PC-9 (cell line): Measurements from ENCODE around the gene ESRRG. TPM values are rescaled to one million over a fixed set of nuclear protein-coding genes. Genes with fewer than 3 reads are reported as not detected.

Source experiments
- BruUV-seq: library from RNA; stranded (reverse); fragments of 400-500 nt; replicated peaks from 2 replicates; lab custom pipeline; 2021; lab: Mats Ljungman, UMichigan
- CTCF ChIA-PET: fragments of 300-600 bp; sonication (Branson Sonifier 250); formaldehyde crosslinking; loops from one replicate; lab custom pipeline; 2022; ENCODE audit warnings: antibody characterized with exemption; lab: Charles Lee
- POLR2A ChIA-PET: fragments of 300-600 bp; sonication (Branson Sonifier 250); formaldehyde crosslinking; loops from one replicate; lab custom pipeline; 2022; ENCODE audit warnings: antibody characterized with exemption; ENCODE audit not compliant: unreplicated experiment; lab: Charles Lee
- DNase-seq, 2 experiments: peaks; one replicate each; pipeline versions ENCODE4 v3.0.0 to v3.0.0-alpha.2; 2015 to 2022; ENCODE audit warnings: mixed read lengths in 1 of 2
- H2AFZ ChIP-seq: fragments of 200-600 bp; sonication (generic); 2 replicates; pipeline ENCODE4 v1.8.1; 2017; ENCODE audit warnings: antibody characterized with exemption
- H3F3A ChIP-seq: fragments of 200-600 bp; sonication (generic); 2 replicates; pipeline ENCODE4 v1.8.1; 2017; ENCODE audit warnings: antibody characterized with exemption, mild to moderate bottlenecking, low read depth; ENCODE audit not compliant: insufficient read depth
- H3K27ac ChIP-seq: fragments of 200-600 bp; sonication (generic); 2 replicates; pipeline ENCODE4 v1.6.1; 2016; ENCODE audit warnings: mixed run types
- H3K27me3 ChIP-seq: fragments of 200-600 bp; sonication (generic); 2 replicates; pipeline ENCODE4 v1.6.1; 2016; ENCODE audit warnings: low read depth, mixed run types; ENCODE audit not compliant: insufficient read depth
- H3K36me3 ChIP-seq: fragments of 200-600 bp; sonication (generic); 2 replicates; pipeline ENCODE4 v1.6.1; 2016; ENCODE audit warnings: low read depth, mixed run types
- H3K4me1 ChIP-seq: fragments of 200-600 bp; sonication (generic); replicated peaks from 2 replicates; pipeline ENCODE4 v1.6.1; 2016; ENCODE audit warnings: mixed run types; ENCODE audit not compliant: insufficient read depth
- H3K4me2 ChIP-seq: fragments of 200-600 bp; sonication (generic); 2 replicates; pipeline ENCODE4 v1.6.1; 2017; ENCODE audit warnings: mixed run types
- H3K4me3 ChIP-seq: fragments of 200-600 bp; sonication (generic); 2 replicates; pipeline ENCODE4 v1.6.1; 2016; ENCODE audit warnings: mixed run types
- H3K79me2 ChIP-seq: fragments of 200-600 bp; sonication (generic); 2 replicates; pipeline ENCODE4 v1.6.1; 2017; ENCODE audit warnings: low read depth, mixed run types
- H3K9me2 ChIP-seq: fragments of 200-600 bp; sonication (generic); 2 replicates; pipeline ENCODE4 v1.8.1; 2017; ENCODE audit warnings: mild to moderate bottlenecking; ENCODE audit not compliant: insufficient read depth
- H3K9me3 ChIP-seq: fragments of 200-600 bp; sonication (generic); 2 replicates; pipeline ENCODE4 v1.8.1; 2016; ENCODE audit warnings: low read depth; ENCODE audit not compliant: insufficient read depth
- H4K20me1 ChIP-seq: fragments of 200-600 bp; sonication (generic); 2 replicates; pipeline ENCODE4 v1.8.1; 2017; ENCODE audit not compliant: insufficient read depth
- EZH2 ChIP-seq: fragments of 200-600 bp; sonication (generic); IDR thresholded peaks from 2 replicates; pipeline ENCODE4 v1.8.0; 2017; ENCODE audit warnings: antibody characterized with exemption, low read depth
- intact Hi-C: fragments of 100-400 bp; cut with micrococcal nuclease; formaldehyde crosslinking; loops from one replicate; pipeline ENCODE4 v1.10.0; 2022; ENCODE audit not compliant: unreplicated experiment
- total RNA-seq: library from RNA; stranded (reverse); gene quantifications from 2 replicates; pipeline ENCODE4 v1.2.3, GENCODE V29; 2021
- TF ChIP-seq, protein P1 (sequence below): fragments of 200-600 bp; sonication (generic); conservative IDR thresholded peaks from 2 replicates; pipeline ENCODE4 v1.6.1; 2017; ENCODE audit warnings: mixed run types, antibody characterized with exemption, mild to moderate bottlenecking, moderate library complexity

The ESRRG gene
- total RNA-seq, 1 experiment from 2014 or later, result not detected

DNA sequence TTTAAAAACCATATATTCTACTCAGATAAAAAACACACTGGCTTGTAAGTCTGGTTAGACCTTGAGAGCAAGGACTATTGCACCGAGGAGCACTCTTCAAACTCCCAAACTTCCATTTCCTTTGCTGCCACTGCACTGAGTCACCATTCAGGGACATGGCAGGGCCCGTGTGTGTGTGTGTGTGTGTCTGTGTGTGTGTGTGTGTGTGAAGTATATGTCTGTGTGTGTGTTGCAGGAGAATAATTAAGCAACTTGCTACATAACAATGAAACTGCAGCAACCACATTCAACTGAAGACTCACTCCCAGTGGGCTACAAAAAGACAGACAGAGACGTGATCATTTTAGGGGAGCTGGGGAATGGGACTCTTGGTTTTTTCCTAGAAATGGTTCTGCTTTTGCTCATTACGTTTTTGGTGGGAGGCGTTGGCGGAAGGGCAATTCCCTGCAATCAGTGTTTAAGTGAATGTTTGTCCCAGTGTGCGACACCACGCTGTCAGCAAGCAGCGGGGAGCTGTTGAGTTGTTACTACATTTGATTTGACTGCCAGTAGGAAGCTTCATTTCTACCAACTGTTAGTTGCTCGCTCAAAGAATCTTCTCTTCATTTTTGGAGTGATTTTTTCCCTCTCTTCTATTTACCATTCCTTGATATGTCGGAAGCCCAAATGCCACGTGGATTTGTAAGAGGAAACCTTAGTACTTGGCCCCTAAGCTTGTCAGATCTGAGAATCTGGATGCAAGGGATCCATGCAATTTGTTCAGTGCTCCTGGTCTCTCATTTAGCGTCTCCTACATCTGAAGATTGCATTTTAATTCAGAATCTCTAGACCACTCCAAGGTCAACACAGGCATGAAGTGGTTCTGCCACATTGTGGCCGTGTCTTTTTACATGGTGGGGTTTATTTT is 36.1 kb downstream of the ESRRG start:
- peak overlapping the region; percentile 49; the same call in 1 of the 2 replicates for H2AFZ ChIP-seq
- DNase-seq, result no peak
- no peaks in the 10 kb centered on the region for H3K79me2 ChIP-seq
- BruUV-seq, result no TSS peak
- ChIA-PET CTCF (no interaction called here), POLR2A (no interaction called here)
- H4K20me1 ChIP-seq, result no peaks in the 10 kb centered on the region
- H3K4me2 ChIP-seq, result no peak overlapping the region
- H3K27ac ChIP-seq, result no peak overlapping the region
- TF ChIP-seq EZH2, result no peak
- TF ChIP-seq, protein P1, sequence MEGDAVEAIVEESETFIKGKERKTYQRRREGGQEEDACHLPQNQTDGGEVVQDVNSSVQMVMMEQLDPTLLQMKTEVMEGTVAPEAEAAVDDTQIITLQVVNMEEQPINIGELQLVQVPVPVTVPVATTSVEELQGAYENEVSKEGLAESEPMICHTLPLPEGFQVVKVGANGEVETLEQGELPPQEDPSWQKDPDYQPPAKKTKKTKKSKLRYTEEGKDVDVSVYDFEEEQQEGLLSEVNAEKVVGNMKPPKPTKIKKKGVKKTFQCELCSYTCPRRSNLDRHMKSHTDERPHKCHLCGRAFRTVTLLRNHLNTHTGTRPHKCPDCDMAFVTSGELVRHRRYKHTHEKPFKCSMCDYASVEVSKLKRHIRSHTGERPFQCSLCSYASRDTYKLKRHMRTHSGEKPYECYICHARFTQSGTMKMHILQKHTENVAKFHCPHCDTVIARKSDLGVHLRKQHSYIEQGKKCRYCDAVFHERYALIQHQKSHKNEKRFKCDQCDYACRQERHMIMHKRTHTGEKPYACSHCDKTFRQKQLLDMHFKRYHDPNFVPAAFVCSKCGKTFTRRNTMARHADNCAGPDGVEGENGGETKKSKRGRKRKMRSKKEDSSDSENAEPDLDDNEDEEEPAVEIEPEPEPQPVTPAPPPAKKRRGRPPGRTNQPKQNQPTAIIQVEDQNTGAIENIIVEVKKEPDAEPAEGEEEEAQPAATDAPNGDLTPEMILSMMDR, result no peak
- intact Hi-C loops, result no loop called here
- H3K36me3 ChIP-seq, result no peaks in the 10 kb centered on the region
- H3K4me3 ChIP-seq, result no peak overlapping the region
- H3K9me3 ChIP-seq, result no peaks in the 10 kb centered on the region
- no peaks in the 10 kb centered on the region for H3F3A ChIP-seq
- no peaks in the 10 kb centered on the region for H3K27me3 ChIP-seq
- H3K9me2 ChIP-seq, result no peaks in the 10 kb centered on the region
- H3K4me1 ChIP-seq, result no peaks in the 10 kb centered on the region

DNA sequence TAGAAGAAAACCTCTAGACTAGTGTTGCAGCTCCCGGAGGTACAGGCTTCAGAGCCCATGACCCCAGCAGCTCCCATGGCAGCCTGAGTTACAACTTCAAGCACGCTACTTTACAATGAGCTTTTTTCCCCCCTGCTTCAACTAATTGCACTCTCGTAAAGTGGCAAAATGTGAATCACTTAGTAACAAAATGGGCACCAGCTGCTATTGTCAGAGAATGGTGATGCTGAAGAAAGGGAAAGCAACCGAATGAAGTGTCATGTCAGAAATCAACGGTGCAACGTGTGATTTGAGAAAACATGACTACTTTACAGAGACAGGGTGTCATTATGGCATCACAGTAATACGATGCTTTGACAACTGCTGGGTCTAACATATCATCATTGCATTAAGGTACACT is 40.5 kb downstream of the ESRRG start:
- no TSS peak for BruUV-seq
- ChIA-PET CTCF (no interaction called here), POLR2A (no interaction called here)
- Histone ChIP-seq H3K27me3 (no peaks in the 10 kb centered on the region), H3F3A (no peaks in the 10 kb centered on the region), H3K9me2 (no peaks in the 10 kb centered on the region), H3K36me3 (no peaks in the 10 kb centered on the region), H4K20me1 (no peaks in the 10 kb centered on the region), H3K79me2 (no peaks in the 10 kb centered on the region), H3K4me1 (no peaks in the 10 kb centered on the region), H3K9me3 (no peaks in the 10 kb centered on the region), H3K4me2 (no peak overlapping the region), H3K4me3 (no peak overlapping the region), H3K27ac (no peak overlapping the region), H2AFZ (no peak overlapping the region)
- DNase-seq, result no peak
- intact Hi-C loops, result no loop called here
- TF ChIP-seq, protein P1, result no peak
- no peak for TF ChIP-seq EZH2

DNA sequence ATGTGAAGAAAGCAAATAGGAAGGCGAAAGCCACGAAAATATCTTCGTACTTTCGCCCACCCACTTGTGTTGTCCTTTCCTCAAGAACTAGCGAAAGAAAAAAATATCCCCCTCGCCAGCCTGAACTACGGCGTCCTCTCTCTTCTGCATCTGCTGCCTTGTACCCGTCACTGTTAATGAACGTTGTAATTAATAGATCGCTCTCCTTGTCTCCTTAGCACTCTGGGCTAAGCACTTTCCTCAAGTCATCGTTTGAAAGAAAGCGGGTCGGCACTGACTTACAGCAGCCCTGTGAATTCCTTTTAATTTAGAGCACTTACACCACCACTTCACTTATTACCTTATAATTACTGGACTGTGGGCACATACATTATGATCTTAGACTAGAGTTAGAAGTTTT is 44.1 kb downstream of the ESRRG start:
- no TSS peak for BruUV-seq
- Histone ChIP-seq H3K79me2 (no peaks in the 10 kb centered on the region), H3K27me3 (no peaks in the 10 kb centered on the region), H3K9me2 (no peaks in the 10 kb centered on the region; the same call in 1 of the 2 replicates), H3K27ac (no peak overlapping the region), H3K4me3 (no peak overlapping the region), H3F3A (no peaks in the 10 kb centered on the region), H3K9me3 (no peaks in the 10 kb centered on the region), H2AFZ (no peak overlapping the region), H3K36me3 (no peaks in the 10 kb centered on the region), H3K4me1 (no peaks in the 10 kb centered on the region), H4K20me1 (no peaks in the 10 kb centered on the region), H3K4me2 (no peak overlapping the region)
- no peak for DNase-seq
- TF ChIP-seq, protein P1, result no peak
- TF ChIP-seq EZH2, result no peak
- ChIA-PET POLR2A (no interaction called here), CTCF (no interaction called here)
- intact Hi-C loops, result no loop called here
